ENCODE results near the gene SCAF1.

DNA sequence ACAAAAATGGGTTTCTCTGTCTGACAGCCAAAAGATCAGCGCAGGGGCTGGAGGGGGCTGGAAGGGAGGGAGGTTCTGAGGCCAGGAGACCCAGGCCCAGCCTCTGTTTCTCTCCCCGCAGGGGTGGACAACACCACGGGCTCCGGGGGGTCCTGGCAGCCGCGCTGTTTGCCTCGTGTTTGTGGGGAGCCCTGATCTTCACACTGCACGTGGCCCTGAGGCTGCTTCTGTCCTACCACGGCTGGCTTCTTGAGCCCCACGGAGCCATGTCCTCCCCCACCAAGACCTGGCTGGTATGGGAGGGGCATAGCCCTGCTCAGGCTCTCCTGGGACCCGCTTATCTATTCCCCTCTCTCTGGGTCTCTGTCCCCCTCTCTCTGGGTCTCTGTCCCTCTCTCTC is 58.6 kb downstream of the SCAF1 start:
- TF ChIP-seq, protein P1, sequence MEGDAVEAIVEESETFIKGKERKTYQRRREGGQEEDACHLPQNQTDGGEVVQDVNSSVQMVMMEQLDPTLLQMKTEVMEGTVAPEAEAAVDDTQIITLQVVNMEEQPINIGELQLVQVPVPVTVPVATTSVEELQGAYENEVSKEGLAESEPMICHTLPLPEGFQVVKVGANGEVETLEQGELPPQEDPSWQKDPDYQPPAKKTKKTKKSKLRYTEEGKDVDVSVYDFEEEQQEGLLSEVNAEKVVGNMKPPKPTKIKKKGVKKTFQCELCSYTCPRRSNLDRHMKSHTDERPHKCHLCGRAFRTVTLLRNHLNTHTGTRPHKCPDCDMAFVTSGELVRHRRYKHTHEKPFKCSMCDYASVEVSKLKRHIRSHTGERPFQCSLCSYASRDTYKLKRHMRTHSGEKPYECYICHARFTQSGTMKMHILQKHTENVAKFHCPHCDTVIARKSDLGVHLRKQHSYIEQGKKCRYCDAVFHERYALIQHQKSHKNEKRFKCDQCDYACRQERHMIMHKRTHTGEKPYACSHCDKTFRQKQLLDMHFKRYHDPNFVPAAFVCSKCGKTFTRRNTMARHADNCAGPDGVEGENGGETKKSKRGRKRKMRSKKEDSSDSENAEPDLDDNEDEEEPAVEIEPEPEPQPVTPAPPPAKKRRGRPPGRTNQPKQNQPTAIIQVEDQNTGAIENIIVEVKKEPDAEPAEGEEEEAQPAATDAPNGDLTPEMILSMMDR (conservative IDR thresholded peaks at IDR 0.05; ENCODE audit: low read depth, low read length): no peak
- no peak for TF ChIP-seq EZH2 (IDR thresholded peaks at IDR 0.05; ENCODE audit: low read length, unreplicated experiment)

Data from PC-3 (cell line).